SK-N-SH treated with all-trans-retinoic acid at 6 μM for 48 hours (cell line): ENCODE data around the gene PAXX.

ENCODE experiments used
- ARNTL ChIP-seq: fragments of 450-650 bp; formaldehyde crosslinking; IDR thresholded peaks from 2 replicates; pipeline ENCODE4 v1.5.0; 2020; ENCODE audit warnings: low read depth, mild to moderate bottlenecking, moderate library complexity, borderline replicate concordance
- CSDC2 ChIP-seq: fragments of 250-450 bp; sonication (Bioruptor Pico); IDR thresholded peaks from 2 replicates; pipeline ENCODE4 v1.5.0; 2020; ENCODE audit warnings: mild to moderate bottlenecking, moderate library complexity
- GLIS3 ChIP-seq: fragments of 250-450 bp; sonication (Bioruptor Pico); IDR thresholded peaks from 2 replicates; pipeline ENCODE4 v1.5.0; 2020; ENCODE audit warnings: mild to moderate bottlenecking, moderate library complexity
- ISL1 ChIP-seq: fragments of 250-450 bp; sonication (Bioruptor Pico); IDR thresholded peaks from 2 replicates; pipeline ENCODE4 v2.1.2; 2022; ENCODE audit warnings: mild to moderate bottlenecking, moderate library complexity
- PPARA ChIP-seq: fragments of 250-450 bp; sonication (Bioruptor Pico); IDR thresholded peaks from 2 replicates; pipeline ENCODE4 v1.5.0; 2020; ENCODE audit warnings: mild to moderate bottlenecking, borderline replicate concordance
- TCF4 ChIP-seq: fragments of 250-450 bp; sonication (Bioruptor Pico); IDR thresholded peaks from 2 replicates; pipeline ENCODE4 v1.8.0; 2021; ENCODE audit warnings: mild to moderate bottlenecking, moderate library complexity, borderline replicate concordance
- TSHZ2 ChIP-seq: fragments of 250-450 bp; sonication (Bioruptor Pico); IDR thresholded peaks from 2 replicates; pipeline ENCODE4 v1.5.0; 2020; ENCODE audit warnings: mild to moderate bottlenecking, moderate library complexity
- ZC3H10 ChIP-seq: fragments of 250-450 bp; sonication (Bioruptor Pico); IDR thresholded peaks from 2 replicates; pipeline ENCODE4 v1.5.1; 2021; ENCODE audit warnings: mild to moderate bottlenecking, moderate library complexity
- ZFP30 ChIP-seq: fragments of 450-650 bp; formaldehyde crosslinking; IDR thresholded peaks from 2 replicates; pipeline ENCODE4 v1.5.0; 2022; ENCODE audit warnings: mild to moderate bottlenecking, moderate library complexity
- ZNF8 ChIP-seq: fragments of 450-650 bp; formaldehyde crosslinking; IDR thresholded peaks from 2 replicates; pipeline ENCODE4 v1.5.0; 2020; ENCODE audit warnings: mild to moderate bottlenecking, moderate library complexity
- TF ChIP-seq, protein P1 (sequence below): fragments of 250-450 bp; sonication (Bioruptor Pico); IDR thresholded peaks from 2 replicates; pipeline ENCODE4 v1.5.1; 2021; ENCODE audit warnings: mild to moderate bottlenecking, moderate library complexity

DNA sequence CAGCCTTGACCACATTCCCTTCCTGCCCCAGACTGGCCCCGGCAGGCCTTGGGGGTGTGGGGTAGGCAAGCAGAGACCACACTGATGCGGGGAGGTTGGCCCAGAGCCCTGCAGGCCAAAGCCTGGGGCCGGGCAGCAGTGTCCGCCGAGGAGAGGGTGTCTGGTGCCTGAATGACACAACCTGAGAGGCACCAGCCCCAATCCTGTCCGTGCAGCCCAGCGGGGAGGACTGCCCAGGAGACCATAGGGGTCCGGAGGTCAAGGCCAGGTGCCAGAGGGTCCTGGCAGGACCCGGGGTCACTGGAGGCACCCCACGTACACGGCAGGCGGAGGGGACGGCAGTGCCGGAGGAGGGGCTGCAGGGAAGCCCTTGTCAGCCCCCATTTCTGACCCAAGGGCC, 20.5 kb upstream of the PAXX start:
- no peak for TF ChIP-seq TSHZ2
- TF ChIP-seq, protein P1, sequence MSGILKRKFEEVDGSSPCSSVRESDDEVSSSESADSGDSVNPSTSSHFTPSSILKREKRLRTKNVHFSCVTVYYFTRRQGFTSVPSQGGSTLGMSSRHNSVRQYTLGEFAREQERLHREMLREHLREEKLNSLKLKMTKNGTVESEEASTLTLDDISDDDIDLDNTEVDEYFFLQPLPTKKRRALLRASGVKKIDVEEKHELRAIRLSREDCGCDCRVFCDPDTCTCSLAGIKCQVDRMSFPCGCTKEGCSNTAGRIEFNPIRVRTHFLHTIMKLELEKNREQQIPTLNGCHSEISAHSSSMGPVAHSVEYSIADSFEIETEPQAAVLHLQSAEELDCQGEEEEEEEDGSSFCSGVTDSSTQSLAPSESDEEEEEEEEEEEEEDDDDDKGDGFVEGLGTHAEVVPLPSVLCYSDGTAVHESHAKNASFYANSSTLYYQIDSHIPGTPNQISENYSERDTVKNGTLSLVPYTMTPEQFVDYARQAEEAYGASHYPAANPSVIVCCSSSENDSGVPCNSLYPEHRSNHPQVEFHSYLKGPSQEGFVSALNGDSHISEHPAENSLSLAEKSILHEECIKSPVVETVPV (CRISPR knock-in tag) = no peak
- TF ChIP-seq ZNF8 = no peak
- TF ChIP-seq TCF4 (CRISPR knock-in tag) = no peak
- TF ChIP-seq ISL1 (CRISPR knock-in tag) = no peak
- no peak for TF ChIP-seq PPARA (CRISPR knock-in tag)
- no peak for TF ChIP-seq ARNTL (CRISPR knock-in tag)
- TF ChIP-seq ZFP30 = no peak
- no peak for TF ChIP-seq CSDC2 (CRISPR knock-in tag)
- TF ChIP-seq ZC3H10 = no peak
- TF ChIP-seq GLIS3 (CRISPR knock-in tag) = no peak
